Activated T-cell treated with anti-CD3 and anti-CD28 coated beads, Interleukin-2, amount 50 U/mL, for 24 hours (primary cell): ENCODE measurements around the gene TRIM3.
A peak's percentile ranks its signal among the peaks of the same experiment; 100 is the strongest.
"Not testable (repeated sequence)": the region's sequence is repeated elsewhere in the genome, so short reads cannot be mapped to it uniquely, and the experiment has no call there.

Experiments used
- DNase-seq: peaks from one replicate; pipeline ENCODE4 v3.0.0-alpha.2; 2020
- H3K27ac Mint-ChIP-seq: 2 replicates; pipeline ENCODE4 v1.8.0; 2020; ENCODE audit warnings: mild to moderate bottlenecking, mixed read lengths
- H3K27me3 Mint-ChIP-seq: 2 replicates; pipeline ENCODE4 v1.8.0; 2020; ENCODE audit warnings: mixed read lengths
- H3K36me3 Mint-ChIP-seq: 2 replicates; pipeline ENCODE4 v1.8.0; 2020; ENCODE audit warnings: low read depth, mixed read lengths
- H3K4me1 Mint-ChIP-seq: 2 replicates; pipeline ENCODE4 v1.8.0; 2020; ENCODE audit warnings: low read depth, mixed read lengths
- H3K4me3 Mint-ChIP-seq: 2 replicates; pipeline ENCODE4 v1.8.0; 2020; ENCODE audit warnings: mild to moderate bottlenecking, moderate library complexity, mixed read lengths
- H3K9me3 Mint-ChIP-seq: 2 replicates; pipeline ENCODE4 v1.8.0; 2020; ENCODE audit warnings: mixed read lengths

Gene TRIM3

DNA sequence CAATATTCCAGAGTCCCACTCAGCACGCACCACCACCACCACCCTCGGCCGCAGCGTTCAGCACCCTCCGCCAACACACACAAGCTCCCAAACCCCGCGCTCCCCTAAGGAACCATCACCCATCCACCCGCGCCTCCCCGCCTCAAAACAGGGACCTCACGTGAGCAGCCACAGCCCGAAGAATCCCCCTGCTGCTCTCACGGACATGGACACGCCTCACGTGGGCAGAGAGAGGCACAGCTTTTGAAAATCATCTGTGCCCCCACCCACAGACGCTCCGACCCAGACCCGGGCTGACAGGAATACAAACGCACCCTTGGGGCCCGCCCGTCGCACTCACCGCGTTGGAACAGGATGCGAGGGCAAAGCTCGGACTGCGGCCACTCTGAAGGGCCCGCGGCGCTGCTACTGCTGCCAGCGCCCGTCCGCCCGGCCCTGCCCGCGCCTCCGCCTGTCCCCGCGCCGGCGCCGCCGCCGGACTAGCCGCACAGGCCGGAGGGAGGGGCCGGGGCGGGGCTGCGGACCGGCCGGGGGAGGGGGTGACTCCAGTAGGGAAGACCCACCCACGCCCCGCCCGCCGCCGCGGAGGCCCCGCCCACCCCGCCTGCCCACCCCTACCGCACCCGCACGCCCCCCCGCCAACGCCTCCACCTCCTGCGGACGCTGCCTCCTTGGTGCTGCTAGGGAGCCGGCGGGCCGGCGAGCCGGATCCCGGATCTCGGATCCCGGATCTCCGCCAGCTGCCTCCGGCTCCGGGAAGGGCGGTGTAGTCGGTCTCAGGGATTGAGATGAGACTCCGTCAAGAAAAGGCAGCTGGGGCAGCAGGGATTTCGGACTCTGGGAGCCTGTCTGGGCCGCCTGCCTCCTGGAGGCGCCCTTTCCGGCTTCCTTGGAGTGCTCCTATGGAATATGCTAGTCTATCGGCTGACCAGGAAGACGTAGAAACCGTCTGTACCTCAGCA, at the start of gene TRIM3:
TRIM3 (minus strand) TSS at position 491 of the 962 bp plus-strand sequence. CDS start 8,246 bp downstream, outside the sequence.
- H3K27me3 Mint-ChIP-seq, result no peaks in the 10 kb centered on the region
- peak; percentile 76 for DNase-seq
- H3K27ac Mint-ChIP-seq, result peak within 1 kb of the TSS; percentile 70
- H3K36me3 Mint-ChIP-seq, result peaks cover 23% of the 10 kb centered on the region
- no peaks in the 10 kb centered on the region for H3K9me3 Mint-ChIP-seq
- peak within 1 kb of the TSS; percentile 82 for H3K4me3 Mint-ChIP-seq
- peaks cover 17% of the 10 kb centered on the region for H3K4me1 Mint-ChIP-seq

GRCh38 chr11:6523253-6523652, 49.5 kb upstream of the TRIM3 start:
- H3K27ac Mint-ChIP-seq, result peak overlapping the region; percentile 75
- peaks cover 74% of the 10 kb centered on the region for H3K36me3 Mint-ChIP-seq

GRCh38 chr11:6521946-6522345, 48.2 kb upstream of the TRIM3 start:
- not testable (repeated sequence) for H3K27me3 Mint-ChIP-seq, H3K9me3 Mint-ChIP-seq, H3K4me3 Mint-ChIP-seq, H3K27ac Mint-ChIP-seq, DNase-seq
- Mint-ChIP-seq H3K4me1 (peaks cover 43% of the 10 kb centered on the region), H3K36me3 (peaks cover 75% of the 10 kb centered on the region)

More at GRCh38 chr11:6523253-6523652, 49.5 kb upstream of the TRIM3 start:
- no peak for DNase-seq
- Mint-ChIP-seq H3K4me1 (peaks cover 50% of the 10 kb centered on the region), H3K9me3 (no peaks in the 10 kb centered on the region), H3K27me3 (no peaks in the 10 kb centered on the region), H3K4me3 (no peak overlapping the region)

- H3K36me3 Mint-ChIP-seq, result peaks cover 86% of the 10 kb centered on the region
- peaks cover 27% of the 10 kb centered on the region for H3K4me1 Mint-ChIP-seq
- H3K27me3 Mint-ChIP-seq, result no peaks in the 10 kb centered on the region
- H3K4me3 Mint-ChIP-seq, result no peak overlapping the region
- DNase-seq, result no peak
- no peak overlapping the region for H3K27ac Mint-ChIP-seq
- H3K9me3 Mint-ChIP-seq, result no peaks in the 10 kb centered on the region
Measured at GRCh38 chr11:6520265-6520664, 46.5 kb upstream of the TRIM3 start.

DNA sequence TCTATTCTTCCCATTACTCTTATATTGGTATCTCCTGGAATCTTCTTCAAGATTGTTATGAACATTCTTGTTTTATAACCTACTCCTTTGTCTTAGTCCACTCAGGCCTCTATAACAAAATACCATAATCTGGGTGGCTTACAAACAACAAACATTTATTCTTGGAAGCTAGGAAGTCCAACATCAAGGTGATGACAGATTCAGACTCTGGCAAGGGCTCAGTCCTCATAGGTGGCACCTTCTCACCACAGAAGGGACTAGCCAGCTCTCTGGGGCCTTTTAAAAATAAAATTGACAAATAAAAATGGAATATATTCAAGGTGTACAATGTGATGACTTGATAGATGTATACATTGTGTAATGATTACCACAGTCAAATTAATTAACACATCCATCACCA, 43.1 kb upstream of the TRIM3 start:
- no peak overlapping the region for H3K4me3 Mint-ChIP-seq
- no peak overlapping the region for H3K27ac Mint-ChIP-seq
- H3K27me3 Mint-ChIP-seq, result no peaks in the 10 kb centered on the region
- DNase-seq, result no peak
- no peaks in the 10 kb centered on the region for H3K9me3 Mint-ChIP-seq
- no peaks in the 10 kb centered on the region for H3K4me1 Mint-ChIP-seq
- H3K36me3 Mint-ChIP-seq, result peaks cover 92% of the 10 kb centered on the region

DNA sequence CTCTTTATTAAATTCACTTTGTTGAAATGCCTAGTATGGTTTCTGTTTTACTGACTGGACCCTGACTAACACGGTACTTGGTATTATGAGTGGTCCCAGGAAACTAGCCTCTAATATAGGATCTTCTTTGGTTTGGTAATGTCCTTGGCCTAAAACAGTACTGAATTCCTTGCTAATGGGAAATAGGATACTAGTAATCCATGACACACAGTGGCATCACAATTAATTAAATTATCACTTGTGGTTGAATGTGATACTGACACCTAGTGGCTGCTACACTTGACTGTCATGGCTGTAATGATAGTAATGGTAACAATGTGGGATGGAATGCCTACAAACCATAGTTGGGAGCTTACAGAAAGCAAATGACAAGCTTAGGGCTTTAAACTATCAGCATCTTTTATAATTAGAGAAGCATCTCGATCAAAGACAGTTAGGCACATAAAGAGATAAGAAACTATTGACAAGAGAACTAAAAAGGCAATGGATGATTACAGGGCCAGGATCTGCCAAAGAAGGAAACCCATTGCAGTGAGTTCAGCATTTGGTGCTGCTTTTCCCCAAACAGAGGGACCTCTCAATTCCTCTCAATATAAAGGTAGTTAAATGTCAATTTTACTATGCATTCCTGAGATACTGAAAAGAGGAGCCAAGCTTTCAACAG, 32.0 kb upstream of the TRIM3 start:
- Mint-ChIP-seq H3K36me3 (peaks cover 73% of the 10 kb centered on the region), H3K27ac (no peak overlapping the region), H3K4me3 (no peak overlapping the region), H3K27me3 (no peaks in the 10 kb centered on the region), H3K4me1 (peaks cover 2% of the 10 kb centered on the region), H3K9me3 (no peaks in the 10 kb centered on the region)
- no peak for DNase-seq

DNA sequence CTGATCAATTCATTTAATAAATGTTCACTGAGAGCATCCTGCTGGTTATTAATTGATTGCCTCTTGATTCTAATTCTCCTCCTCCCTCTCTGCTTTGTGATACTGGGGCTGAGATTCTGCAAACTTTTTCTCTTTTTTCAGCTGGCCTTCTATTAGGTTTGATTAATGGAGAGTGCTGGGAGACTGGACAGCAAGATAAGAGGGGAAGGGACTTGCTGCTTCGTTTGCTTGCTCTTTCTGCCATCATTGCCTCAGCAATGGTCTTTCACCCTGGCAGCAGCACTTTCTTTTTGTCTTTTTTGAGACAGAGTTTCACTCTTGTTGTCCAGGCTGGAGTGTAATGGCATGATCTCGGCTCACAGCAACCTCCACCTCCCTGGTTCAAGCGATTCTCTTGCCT, 30.4 kb upstream of the TRIM3 start:
- H3K4me1 Mint-ChIP-seq, result peaks cover 2% of the 10 kb centered on the region
- no peaks in the 10 kb centered on the region for H3K9me3 Mint-ChIP-seq

DNA sequence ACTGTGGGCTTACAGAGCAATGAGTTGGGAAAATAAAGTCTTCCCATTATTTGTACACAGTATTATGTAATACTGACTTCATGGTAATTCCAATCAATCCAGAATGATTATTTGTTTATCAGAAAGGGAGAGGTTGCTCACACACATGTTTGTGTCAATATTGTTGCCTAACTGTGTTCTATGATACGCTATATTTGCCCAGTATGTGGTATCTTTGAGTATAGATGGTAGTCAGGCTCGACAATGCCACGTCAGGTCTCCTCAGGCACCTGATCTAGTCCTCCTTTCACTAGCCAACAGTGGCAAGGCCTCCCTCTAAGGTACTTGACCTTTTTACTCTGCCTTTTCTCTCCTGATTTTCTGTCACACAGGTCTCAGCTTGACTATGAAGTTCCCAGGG, 28.6 kb upstream of the TRIM3 start:
- H3K27ac Mint-ChIP-seq, result peak overlapping the region; percentile 0
- no peaks in the 10 kb centered on the region for H3K9me3 Mint-ChIP-seq
- H3K4me3 Mint-ChIP-seq, result no peak overlapping the region
- H3K4me1 Mint-ChIP-seq, result peaks cover 2% of the 10 kb centered on the region
- H3K27me3 Mint-ChIP-seq, result no peaks in the 10 kb centered on the region
- DNase-seq, result no peak
- peaks cover 80% of the 10 kb centered on the region for H3K36me3 Mint-ChIP-seq

More for the DNA sequence above, 30.4 kb upstream of the TRIM3 start:
- Mint-ChIP-seq H3K4me3 (no peak overlapping the region), H3K27ac (no peak overlapping the region), H3K36me3 (peaks cover 72% of the 10 kb centered on the region), H3K27me3 (no peaks in the 10 kb centered on the region)
- DNase-seq, result no peak

DNA sequence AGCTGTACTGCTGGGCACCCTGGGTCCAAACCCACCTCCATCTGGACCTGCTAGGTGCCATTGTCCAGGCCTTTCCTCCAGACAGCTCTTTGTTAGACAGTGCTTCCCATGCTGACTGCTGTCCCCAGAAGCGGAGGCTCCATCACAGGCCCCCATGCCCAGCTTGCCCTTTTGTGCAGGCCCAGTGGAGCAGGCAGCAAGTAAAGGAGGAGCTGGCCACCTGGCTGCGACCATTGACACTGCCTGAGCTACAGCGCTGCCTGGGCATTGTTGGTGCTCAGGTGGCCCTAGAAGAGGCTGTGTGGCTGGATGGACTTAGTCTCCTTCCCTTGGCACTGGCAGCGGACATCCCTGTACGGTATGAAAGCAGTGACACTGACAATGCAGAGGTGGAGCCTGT, 24.8 kb upstream of the TRIM3 start:
- no peak overlapping the region for H3K27ac Mint-ChIP-seq
- no peak overlapping the region for H3K4me3 Mint-ChIP-seq
- H3K4me1 Mint-ChIP-seq, result peaks cover 2% of the 10 kb centered on the region
- H3K36me3 Mint-ChIP-seq, result peaks cover 87% of the 10 kb centered on the region
- no peak for DNase-seq
- H3K9me3 Mint-ChIP-seq, result no peaks in the 10 kb centered on the region
- H3K27me3 Mint-ChIP-seq, result no peaks in the 10 kb centered on the region

DNA sequence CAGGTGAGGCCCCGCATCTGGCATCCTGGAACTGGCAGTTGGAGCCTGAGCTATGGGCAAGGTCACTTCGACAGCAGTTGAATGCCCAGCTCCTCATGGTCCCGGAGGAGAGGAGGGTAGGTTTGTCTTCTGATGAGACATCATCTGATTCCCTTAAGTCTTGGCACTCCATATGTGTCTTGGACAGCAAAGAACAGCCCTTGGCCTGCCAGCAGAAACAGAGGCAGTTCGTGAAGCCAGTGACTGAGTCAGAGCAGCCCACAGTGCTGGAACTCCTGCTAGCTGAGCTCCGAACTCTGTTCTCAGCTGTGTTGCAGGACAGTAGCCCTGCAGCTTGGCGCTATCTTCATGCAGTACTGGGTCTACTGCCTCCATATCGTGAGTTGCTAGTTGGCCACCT, 24.4 kb upstream of the TRIM3 start:
- no peak for DNase-seq
- Mint-ChIP-seq H3K4me3 (no peak overlapping the region), H3K27me3 (no peaks in the 10 kb centered on the region), H3K9me3 (no peaks in the 10 kb centered on the region), H3K4me1 (peaks cover 2% of the 10 kb centered on the region), H3K27ac (no peak overlapping the region), H3K36me3 (peaks cover 87% of the 10 kb centered on the region)

GRCh38 chr11:6497069-6497839, 23.5 kb upstream of the TRIM3 start, which contains the start of gene DNHD1:
TSS of gene DNHD1 (plus strand) at chr11:6497280. CDS start at chr11:6498216, 936 bp downstream.
- H3K4me1 Mint-ChIP-seq, result peaks cover 4% of the 10 kb centered on the region
- no peaks in the 10 kb centered on the region for H3K9me3 Mint-ChIP-seq
- H3K27me3 Mint-ChIP-seq, result no peaks in the 10 kb centered on the region
- H3K27ac Mint-ChIP-seq, result no peak within 1 kb of the TSS
- H3K4me3 Mint-ChIP-seq, result no peak within 1 kb of the TSS
- no peak for DNase-seq
- H3K36me3 Mint-ChIP-seq, result peaks cover 88% of the 10 kb centered on the region

- peak overlapping the region; percentile 23 for H3K27ac Mint-ChIP-seq
- H3K4me3 Mint-ChIP-seq, result no peak overlapping the region
- peaks cover 3% of the 10 kb centered on the region for H3K4me1 Mint-ChIP-seq
- peaks cover 38% of the 10 kb centered on the region for H3K36me3 Mint-ChIP-seq
- DNase-seq, result no peak
- no peaks in the 10 kb centered on the region for H3K9me3 Mint-ChIP-seq
- no peaks in the 10 kb centered on the region for H3K27me3 Mint-ChIP-seq
Measured at GRCh38 chr11:6489306-6489705, 15.6 kb upstream of the TRIM3 start.

DNA sequence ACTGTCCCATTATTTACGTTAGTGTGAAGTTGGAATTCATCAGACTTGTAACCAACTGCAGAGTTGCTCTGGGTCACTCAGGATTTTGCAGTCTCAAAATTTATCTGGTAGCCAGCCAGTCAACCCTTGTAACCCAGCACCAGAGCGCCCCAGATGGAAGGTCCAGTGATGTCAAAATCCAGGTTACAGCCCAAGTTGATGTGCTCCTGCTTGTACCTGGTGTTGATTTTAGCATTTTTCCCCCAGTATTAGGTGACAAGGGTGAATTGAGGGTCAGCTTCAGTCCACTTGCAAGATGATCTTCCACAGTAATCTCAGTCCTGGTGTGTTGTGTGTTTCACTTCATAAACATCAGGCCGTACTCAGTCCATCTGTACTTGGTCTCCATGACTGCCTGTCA, 15.1 kb upstream of the TRIM3 start:
- Mint-ChIP-seq H3K27me3 (no peaks in the 10 kb centered on the region), H3K27ac (peak overlapping the region; percentile 23), H3K4me3 (no peak overlapping the region), H3K9me3 (no peaks in the 10 kb centered on the region), H3K4me1 (peaks cover 3% of the 10 kb centered on the region), H3K36me3 (peaks cover 35% of the 10 kb centered on the region)
- DNase-seq, result no peak

DNA sequence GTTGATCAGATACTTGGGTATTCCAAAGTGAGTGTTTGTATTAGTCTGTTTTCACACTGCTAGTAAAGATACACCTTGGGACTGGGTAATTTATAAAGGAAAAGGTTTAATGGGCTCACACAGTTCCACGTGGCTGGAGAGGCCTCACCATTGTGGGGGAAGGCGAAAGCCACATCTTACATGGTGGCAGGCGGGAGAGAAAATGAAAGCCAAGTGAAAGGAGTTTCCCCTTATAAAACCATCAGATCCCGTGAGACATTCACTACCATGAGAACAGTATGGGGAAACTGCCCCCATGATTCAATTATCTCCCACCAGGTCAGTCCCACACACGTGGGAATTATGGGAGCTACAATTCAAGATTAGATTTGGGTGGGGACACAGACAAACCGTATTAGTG, 14.6 kb upstream of the TRIM3 start:
- Mint-ChIP-seq H3K27ac (peak overlapping the region; percentile 12), H3K27me3 (no peaks in the 10 kb centered on the region), H3K4me3 (no peak overlapping the region), H3K36me3 (peaks cover 35% of the 10 kb centered on the region), H3K4me1 (peaks cover 8% of the 10 kb centered on the region), H3K9me3 (no peaks in the 10 kb centered on the region)
- DNase-seq, result no peak
